ENCODE data around the gene AKR1C2. TPM values are rescaled to one million over a fixed set of nuclear protein-coding genes. Genes with fewer than 3 reads are reported as not detected.

The AKR1C2 gene
- polyA plus RNA-seq, 2 of the 4 experiments (the other 2 are of a cell fraction): 5,660 to 6,805 TPM

- POLR2A ChIA-PET: no interaction called here
- DNase-seq (ENCODE audit: low read depth in 1 of 2, low spot score in 1 of 2): no peak
- CTCF ChIA-PET: interaction anchor here (1.4 kb wide), 1 partner anchor 17 kb away, joined by 4 read pairs; no protein-coding TSS in a partner anchor
- Histone ChIP-seq H3K4me3 (no peak overlapping the region), H3K4me1 (peaks cover 19% of the 10 kb centered on the region), H3K27ac (peak overlapping the region; percentile 27 to 52; a peak in 4 of 6 replicates), H3K9me3 (peaks cover 56% of the 10 kb centered on the region), H3K4me2 (no peak overlapping the region)
- 94% methylated on average over 1 of the region's 1 CpG for WGBS (ENCODE audit: missing lambda C conversion rate)
- TF ChIP-seq EHF (CRISPR knock-in tag; IDR thresholded peaks at IDR 0.05): no peak
- TF ChIP-seq, protein P1, sequence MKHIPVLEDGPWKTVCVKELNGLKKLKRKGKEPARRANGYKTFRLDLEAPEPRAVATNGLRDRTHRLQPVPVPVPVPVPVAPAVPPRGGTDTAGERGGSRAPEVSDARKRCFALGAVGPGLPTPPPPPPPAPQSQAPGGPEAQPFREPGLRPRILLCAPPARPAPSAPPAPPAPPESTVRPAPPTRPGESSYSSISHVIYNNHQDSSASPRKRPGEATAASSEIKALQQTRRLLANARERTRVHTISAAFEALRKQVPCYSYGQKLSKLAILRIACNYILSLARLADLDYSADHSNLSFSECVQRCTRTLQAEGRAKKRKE (CRISPR knock-in tag; IDR thresholded peaks at IDR 0.05; ENCODE audit: low read depth): no peak
- TF ChIP-seq HOXB5 (CRISPR knock-in tag; IDR thresholded peaks at IDR 0.05): no peak
- TF ChIP-seq NR3C1 (IDR thresholded peaks at IDR 0.05): no peak
- no peak for TF ChIP-seq E2F6 (IDR thresholded peaks at IDR 0.05; ENCODE audit: borderline replicate concordance, low read depth)
- TF ChIP-seq, protein P2, sequence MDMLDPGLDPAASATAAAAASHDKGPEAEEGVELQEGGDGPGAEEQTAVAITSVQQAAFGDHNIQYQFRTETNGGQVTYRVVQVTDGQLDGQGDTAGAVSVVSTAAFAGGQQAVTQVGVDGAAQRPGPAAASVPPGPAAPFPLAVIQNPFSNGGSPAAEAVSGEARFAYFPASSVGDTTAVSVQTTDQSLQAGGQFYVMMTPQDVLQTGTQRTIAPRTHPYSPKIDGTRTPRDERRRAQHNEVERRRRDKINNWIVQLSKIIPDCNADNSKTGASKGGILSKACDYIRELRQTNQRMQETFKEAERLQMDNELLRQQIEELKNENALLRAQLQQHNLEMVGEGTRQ (IDR thresholded peaks at IDR 0.05): no peak
- TF ChIP-seq KDM5A (IDR thresholded peaks at IDR 0.05): no peak
- no peak for TF ChIP-seq CTCF (IDR thresholded peaks at IDR 0.05)
- TF ChIP-seq ZSCAN20 (CRISPR knock-in tag; IDR thresholded peaks at IDR 0.05): no peak
- no peak for TF ChIP-seq SREBF2 (IDR thresholded peaks at IDR 0.05)
- no peak for TF ChIP-seq POLR2AphosphoS2 (conservative IDR thresholded peaks at IDR 0.05; ENCODE audit: low read length)
- no peak for TF ChIP-seq CHD2 (IDR thresholded peaks at IDR 0.05; ENCODE audit: low read length, partially characterized antibody)
- no peak for TF ChIP-seq HDAC2 (IDR thresholded peaks at IDR 0.05)
- TF ChIP-seq TFCP2L1 (CRISPR knock-in tag; IDR thresholded peaks at IDR 0.05): no peak
- no peak for TF ChIP-seq ELK1 (IDR thresholded peaks at IDR 0.05; ENCODE audit: low read depth, low read length)
- no peak for TF ChIP-seq RFX5 (IDR thresholded peaks at IDR 0.05)
- TF ChIP-seq, protein P3, sequence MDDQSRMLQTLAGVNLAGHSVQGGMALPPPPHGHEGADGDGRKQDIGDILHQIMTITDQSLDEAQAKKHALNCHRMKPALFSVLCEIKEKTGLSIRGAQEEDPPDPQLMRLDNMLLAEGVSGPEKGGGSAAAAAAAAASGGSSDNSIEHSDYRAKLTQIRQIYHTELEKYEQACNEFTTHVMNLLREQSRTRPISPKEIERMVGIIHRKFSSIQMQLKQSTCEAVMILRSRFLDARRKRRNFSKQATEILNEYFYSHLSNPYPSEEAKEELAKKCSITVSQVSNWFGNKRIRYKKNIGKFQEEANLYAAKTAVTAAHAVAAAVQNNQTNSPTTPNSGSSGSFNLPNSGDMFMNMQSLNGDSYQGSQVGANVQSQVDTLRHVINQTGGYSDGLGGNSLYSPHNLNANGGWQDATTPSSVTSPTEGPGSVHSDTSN (IDR thresholded peaks at IDR 0.05): no peak
- TF ChIP-seq NPAS2 (CRISPR knock-in tag; IDR thresholded peaks at IDR 0.05; ENCODE audit: borderline replicate concordance): no peak
- FAIRE-seq: no peak
- ATAC-seq: no peak
These were observed 40.1 kb upstream of the AKR1C2 start for GRCh38 chr10:5043716-5044115.

DNA sequence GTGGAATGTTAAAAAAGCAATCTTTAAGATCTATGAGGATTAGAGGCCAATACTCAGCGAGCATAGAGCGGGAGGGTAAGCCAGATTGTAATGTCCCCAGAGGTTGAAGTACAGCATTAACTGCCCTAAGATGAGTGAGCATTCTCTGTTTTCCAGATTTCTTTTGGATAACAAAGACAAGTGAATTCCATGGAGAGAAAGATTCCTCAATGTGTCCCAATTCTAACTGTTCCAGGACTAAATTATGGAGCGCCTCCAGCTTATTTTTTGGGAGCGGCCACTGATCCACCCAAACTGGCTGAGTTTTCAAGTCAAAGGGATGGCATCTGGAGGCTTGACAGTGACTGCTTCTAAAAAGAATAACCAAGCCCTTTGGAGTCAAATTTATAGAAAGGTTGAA lies 39.3 kb upstream of the AKR1C2 start:
- no peak overlapping the region for H3K4me2 ChIP-seq
- H3K4me3 ChIP-seq: no peak overlapping the region
- peak overlapping the region; percentile 17 to 27; a peak in 2 of 6 replicates for H3K27ac ChIP-seq
- 77% methylated on average over 4 of the region's 4 CpGs for WGBS (ENCODE audit: missing lambda C conversion rate)
- ATAC-seq (no peak), DNase-seq (ENCODE audit: low read depth in 1 of 2, low spot score in 1 of 2) (no peak), FAIRE-seq (no peak)
- peaks cover 11% of the 10 kb centered on the region for H3K4me1 ChIP-seq
- peaks cover 61% of the 10 kb centered on the region for H3K9me3 ChIP-seq
- POLR2A ChIA-PET: no interaction called here
- TF ChIP-seq KDM1A (IDR thresholded peaks at IDR 0.05; ENCODE audit: low read depth) (no peak), HOXB5 (CRISPR knock-in tag; IDR thresholded peaks at IDR 0.05) (no peak), POLR2AphosphoS2 (conservative IDR thresholded peaks at IDR 0.05; ENCODE audit: low read length) (no peak), SREBF2 (IDR thresholded peaks at IDR 0.05) (no peak), HOXB13 (CRISPR knock-in tag; IDR thresholded peaks at IDR 0.05; ENCODE audit: low read depth) (no peak), ZNF302 (CRISPR knock-in tag; IDR thresholded peaks at IDR 0.05) (no peak), HMGXB4 (CRISPR knock-in tag; IDR thresholded peaks at IDR 0.05; ENCODE audit: borderline replicate concordance) (no peak), KDM5A (IDR thresholded peaks at IDR 0.05) (no peak), RNF2 (IDR thresholded peaks at IDR 0.05; ENCODE audit: borderline replicate concordance, low read depth) (no peak), JUN (IDR thresholded peaks at IDR 0.05) (no peak), MAFK (IDR thresholded peaks at IDR 0.05; ENCODE audit: partially characterized antibody) (no peak), HOXA7 (CRISPR knock-in tag; IDR thresholded peaks at IDR 0.05) (no peak)
- TF ChIP-seq, protein P4, sequence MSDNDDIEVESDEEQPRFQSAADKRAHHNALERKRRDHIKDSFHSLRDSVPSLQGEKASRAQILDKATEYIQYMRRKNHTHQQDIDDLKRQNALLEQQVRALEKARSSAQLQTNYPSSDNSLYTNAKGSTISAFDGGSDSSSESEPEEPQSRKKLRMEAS (IDR thresholded peaks at IDR 0.05): no peak
- TF ChIP-seq, protein P3 (IDR thresholded peaks at IDR 0.05): no peak
- CTCF ChIA-PET: interaction anchor here (1.4 kb wide), 1 partner anchor 17 kb away, joined by 4 read pairs; no protein-coding TSS in a partner anchor

Measured in A549 (cell line).